HG02588 (cell line): Measurements from ENCODE around the gene PAPPA2.
"Not testable (repeated sequence)": the region's sequence is repeated elsewhere in the genome, so short reads cannot be mapped to it uniquely, and the experiment has no call there.

ENCODE experiments used
- ATAC-seq: cut with Tn5 transposase; IDR thresholded peaks from one replicate; pipeline ENCODE4 v1.9.1; 2021; ENCODE audit warnings: mild to moderate bottlenecking, moderate library complexity; ENCODE audit not compliant: unreplicated experiment

The PAPPA2 gene

GRCh38 chr1:176462674-176463378, at the start of gene PAPPA2:
Gene PAPPA2 (plus strand): TSS chr1:176463175. CDS start chr1:176556323, 93,148 bp downstream.
- ATAC-seq: no peak

- ATAC-seq: no peak
Observed at GRCh38 chr1:176416777-176417176, 46.2 kb upstream of the PAPPA2 start.

- ATAC-seq: not testable (repeated sequence)
Observed at GRCh38 chr1:176419608-176420007, 43.4 kb upstream of the PAPPA2 start.

- no peak for ATAC-seq
Observed at GRCh38 chr1:176434234-176434633, 28.7 kb upstream of the PAPPA2 start.

GRCh38 chr1:176436251-176436650, 26.7 kb upstream of the PAPPA2 start:
- no peak for ATAC-seq

- ATAC-seq: no peak
Observed at GRCh38 chr1:176440176-176440575, 22.8 kb upstream of the PAPPA2 start.

GRCh38 chr1:176444286-176444685, 18.7 kb upstream of the PAPPA2 start:
- no peak for ATAC-seq

- no peak for ATAC-seq
Observed at GRCh38 chr1:176445402-176445801, 17.6 kb upstream of the PAPPA2 start.

- ATAC-seq: no peak
Observed at GRCh38 chr1:176448340-176448739, 14.6 kb upstream of the PAPPA2 start.

- no peak for ATAC-seq
Observed at GRCh38 chr1:176450526-176450925, 12.4 kb upstream of the PAPPA2 start.

- not testable (repeated sequence) for ATAC-seq
Observed at GRCh38 chr1:176451741-176452140, 11.2 kb upstream of the PAPPA2 start.

GRCh38 chr1:176456795-176457194, 6.2 kb upstream of the PAPPA2 start:
- ATAC-seq: no peak

- no peak for ATAC-seq
Observed at GRCh38 chr1:176460544-176461336, 2.2 kb upstream of the PAPPA2 start.

GRCh38 chr1:176461576-176461975, 1.4 kb upstream of the PAPPA2 start:
- ATAC-seq: no peak

- ATAC-seq: no peak
Observed at GRCh38 chr1:176466514-176466913, 3.5 kb downstream of the PAPPA2 start.

GRCh38 chr1:176469450-176470010, 6.6 kb downstream of the PAPPA2 start:
- ATAC-seq: no peak

GRCh38 chr1:176471338-176472121, 8.6 kb downstream of the PAPPA2 start:
- no peak for ATAC-seq

- ATAC-seq: no peak
Observed at GRCh38 chr1:176479971-176480370, 17.0 kb downstream of the PAPPA2 start.

- ATAC-seq: no peak
Observed at GRCh38 chr1:176480750-176481149, 17.8 kb downstream of the PAPPA2 start.

GRCh38 chr1:176485083-176485482, 22.1 kb downstream of the PAPPA2 start:
- no peak for ATAC-seq

- ATAC-seq: no peak
Observed at GRCh38 chr1:176494436-176494835, 31.5 kb downstream of the PAPPA2 start.
